ENCODE measurements around the gene WDR20.
"Not testable (repeated sequence)": the region's sequence is repeated elsewhere in the genome, so short reads cannot be mapped to it uniquely, and the experiment has no call there.

WDR20 gene

GRCh38 chr14:102222751-102223150 is 83.1 kb downstream of the WDR20 start:
- no peak for DNase-seq

GRCh38 chr14:102223682-102224081 is 84.0 kb downstream of the WDR20 start:
- DNase-seq = no peak

GRCh38 chr14:102225386-102225785 is 85.7 kb downstream of the WDR20 start:
- no peak for DNase-seq

- DNase-seq = no peak
Measured at GRCh38 chr14:102225936-102226335, 86.2 kb downstream of the WDR20 start.

GRCh38 chr14:102226356-102227125 is 86.8 kb downstream of the WDR20 start:
- no peak for DNase-seq

GRCh38 chr14:102227184-102227964 is 87.7 kb downstream of the WDR20 start:
- no peak for DNase-seq

GRCh38 chr14:102229071-102229738 is 89.5 kb downstream of the WDR20 start:
- DNase-seq = no peak

- DNase-seq = no peak
Measured at GRCh38 chr14:102229739-102230092, 90.0 kb downstream of the WDR20 start.

GRCh38 chr14:102230481-102231210 is 90.9 kb downstream of the WDR20 start:
- no peak for DNase-seq

- no peak for DNase-seq
Measured at GRCh38 chr14:102231476-102232347, 92.0 kb downstream of the WDR20 start.

GRCh38 chr14:102232348-102232625 is 92.6 kb downstream of the WDR20 start:
- no peak for DNase-seq

- DNase-seq = no peak
Measured at GRCh38 chr14:102233081-102233480, 93.4 kb downstream of the WDR20 start.

- no peak for DNase-seq
Measured at GRCh38 chr14:102234331-102235264, 94.9 kb downstream of the WDR20 start.

GRCh38 chr14:102235275-102235897 is 95.7 kb downstream of the WDR20 start:
- DNase-seq = peak; percentile 81

- DNase-seq = no peak
Measured at GRCh38 chr14:102236026-102236425, 96.3 kb downstream of the WDR20 start.

- DNase-seq = no peak
Measured at GRCh38 chr14:102238131-102238530, 98.4 kb downstream of the WDR20 start.

- no peak for DNase-seq
Measured at GRCh38 chr14:102238766-102239165, 99.1 kb downstream of the WDR20 start.

- DNase-seq = no peak
Measured at GRCh38 chr14:102239231-102239630, 99.5 kb downstream of the WDR20 start.

- DNase-seq = not testable (repeated sequence)
Measured at GRCh38 chr14:102240481-102240880, 100.8 kb downstream of the WDR20 start.

- no peak for DNase-seq
Measured at GRCh38 chr14:102241147-102241546, 101.5 kb downstream of the WDR20 start.

GRCh38 chr14:102243795-102244194 is 104.1 kb downstream of the WDR20 start:
- not testable (repeated sequence) for DNase-seq
